Activated CD4-positive, alpha-beta T cell treated with anti-CD3 and anti-CD28 coated beads for 24 hours (primary cell): ENCODE data around the gene KL.

Experiments used
- DNase-seq, 2 donors: peaks; one replicate each; pipeline ENCODE4 v3.0.0-alpha.2; 2020; ENCODE audit warnings: low read depth in 2 of 2

Gene KL

DNA sequence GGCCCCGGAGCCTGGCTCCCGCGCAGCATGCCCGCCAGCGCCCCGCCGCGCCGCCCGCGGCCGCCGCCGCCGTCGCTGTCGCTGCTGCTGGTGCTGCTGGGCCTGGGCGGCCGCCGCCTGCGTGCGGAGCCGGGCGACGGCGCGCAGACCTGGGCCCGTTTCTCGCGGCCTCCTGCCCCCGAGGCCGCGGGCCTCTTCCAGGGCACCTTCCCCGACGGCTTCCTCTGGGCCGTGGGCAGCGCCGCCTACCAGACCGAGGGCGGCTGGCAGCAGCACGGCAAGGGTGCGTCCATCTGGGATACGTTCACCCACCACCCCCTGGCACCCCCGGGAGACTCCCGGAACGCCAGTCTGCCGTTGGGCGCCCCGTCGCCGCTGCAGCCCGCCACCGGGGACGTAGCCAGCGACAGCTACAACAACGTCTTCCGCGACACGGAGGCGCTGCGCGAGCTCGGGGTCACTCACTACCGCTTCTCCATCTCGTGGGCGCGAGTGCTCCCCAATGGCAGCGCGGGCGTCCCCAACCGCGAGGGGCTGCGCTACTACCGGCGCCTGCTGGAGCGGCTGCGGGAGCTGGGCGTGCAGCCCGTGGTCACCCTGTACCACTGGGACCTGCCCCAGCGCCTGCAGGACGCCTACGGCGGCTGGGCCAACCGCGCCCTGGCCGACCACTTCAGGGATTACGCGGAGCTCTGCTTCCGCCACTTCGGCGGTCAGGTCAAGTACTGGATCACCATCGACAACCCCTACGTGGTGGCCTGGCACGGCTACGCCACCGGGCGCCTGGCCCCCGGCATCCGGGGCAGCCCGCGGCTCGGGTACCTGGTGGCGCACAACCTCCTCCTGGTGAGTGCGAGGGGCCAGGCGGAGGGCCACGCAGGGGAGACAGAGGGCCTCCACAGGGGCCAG lies at the start of gene KL:
Gene KL (plus strand): TSS at position 10 of the 909 bp plus-strand sequence. CDS start 18 bp downstream, at position 28.
- no peak for DNase-seq

DNA sequence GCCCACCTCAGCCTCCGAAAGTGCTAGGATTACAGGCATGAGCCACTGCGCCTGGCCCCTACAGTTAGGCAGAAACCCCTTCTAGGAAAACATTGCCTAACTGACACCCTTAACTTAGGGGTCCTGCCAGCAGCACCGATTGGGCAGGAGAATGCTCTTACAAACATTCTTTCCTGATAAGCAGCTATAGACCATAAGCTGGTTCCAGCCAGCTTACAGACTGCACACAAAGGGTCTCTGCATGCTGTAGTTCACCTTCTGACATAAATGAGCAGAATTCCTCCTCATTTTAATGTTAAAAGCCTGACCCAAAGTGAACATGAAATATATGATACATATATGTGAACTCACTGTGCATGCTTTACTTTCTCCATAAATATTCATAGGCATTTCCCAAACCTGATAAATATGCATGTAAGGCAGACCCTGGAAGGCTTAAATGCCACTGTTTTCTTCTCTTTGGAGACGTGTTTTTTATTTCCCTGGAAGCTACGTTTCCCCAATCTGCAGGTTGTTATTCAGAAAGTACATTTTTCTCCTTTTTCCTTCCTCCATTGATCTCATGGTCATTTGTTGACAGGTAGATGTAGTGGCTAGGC lies 48.5 kb upstream of the KL start:
- DNase-seq: no peak

DNA sequence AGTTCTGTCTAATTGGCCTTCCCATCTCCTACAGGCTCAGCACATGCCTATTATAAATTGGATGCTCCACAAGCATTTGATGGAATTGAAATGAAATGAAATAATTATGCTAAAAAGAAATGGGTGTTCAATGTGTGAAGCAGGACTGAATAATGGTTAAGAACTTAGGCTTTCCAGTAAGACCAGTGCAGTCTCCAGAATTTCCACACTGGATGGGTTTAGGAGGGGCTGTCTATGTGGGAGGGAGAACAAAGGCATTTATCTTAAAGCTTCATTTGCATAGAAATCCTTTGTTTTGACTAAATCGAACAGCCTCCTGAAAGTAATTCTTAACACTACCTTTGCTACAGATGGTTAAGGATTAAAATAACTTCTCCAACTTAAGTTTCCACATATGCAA lies 47.9 kb upstream of the KL start:
- DNase-seq: no peak

DNA sequence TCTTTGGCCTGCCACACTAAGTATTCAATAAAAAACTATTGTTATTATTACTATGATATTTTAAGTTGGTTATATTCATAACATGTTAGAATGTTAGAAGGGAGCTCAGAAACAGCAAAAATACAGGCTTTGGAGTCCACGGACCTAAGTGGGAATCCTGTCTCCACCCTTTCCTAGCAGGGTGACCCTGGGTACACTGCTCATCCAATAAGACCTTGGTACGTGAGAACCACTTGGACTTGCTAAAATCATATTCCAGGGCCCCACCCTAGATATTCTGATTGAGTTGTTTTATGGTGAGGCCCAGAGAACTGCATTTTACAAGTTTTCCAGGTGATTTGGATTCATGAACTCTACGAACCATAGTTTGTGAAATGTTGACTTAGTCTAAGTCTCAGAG lies 47.4 kb upstream of the KL start:
- no peak for DNase-seq

DNA sequence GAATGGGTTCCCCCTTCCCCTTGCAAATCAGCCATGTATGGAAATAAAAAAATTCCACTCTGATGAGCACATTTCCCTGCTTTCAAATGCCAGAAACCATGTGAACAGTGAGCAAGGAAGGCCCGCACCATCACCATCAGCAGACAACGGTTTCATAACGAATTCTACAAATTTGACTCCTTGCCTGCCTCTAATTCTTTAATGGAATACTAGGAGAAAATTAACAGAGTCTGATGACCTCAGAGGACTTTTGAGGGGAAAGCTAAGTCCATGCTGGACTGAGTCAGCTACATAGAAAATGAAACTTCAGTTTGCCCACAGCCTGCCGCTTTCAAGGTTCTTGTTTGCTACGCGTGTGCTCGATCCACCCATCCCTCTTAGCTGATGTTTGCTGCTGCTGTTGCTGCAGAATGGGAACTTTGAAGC lies 46.7 kb upstream of the KL start:
- DNase-seq: no peak

DNA sequence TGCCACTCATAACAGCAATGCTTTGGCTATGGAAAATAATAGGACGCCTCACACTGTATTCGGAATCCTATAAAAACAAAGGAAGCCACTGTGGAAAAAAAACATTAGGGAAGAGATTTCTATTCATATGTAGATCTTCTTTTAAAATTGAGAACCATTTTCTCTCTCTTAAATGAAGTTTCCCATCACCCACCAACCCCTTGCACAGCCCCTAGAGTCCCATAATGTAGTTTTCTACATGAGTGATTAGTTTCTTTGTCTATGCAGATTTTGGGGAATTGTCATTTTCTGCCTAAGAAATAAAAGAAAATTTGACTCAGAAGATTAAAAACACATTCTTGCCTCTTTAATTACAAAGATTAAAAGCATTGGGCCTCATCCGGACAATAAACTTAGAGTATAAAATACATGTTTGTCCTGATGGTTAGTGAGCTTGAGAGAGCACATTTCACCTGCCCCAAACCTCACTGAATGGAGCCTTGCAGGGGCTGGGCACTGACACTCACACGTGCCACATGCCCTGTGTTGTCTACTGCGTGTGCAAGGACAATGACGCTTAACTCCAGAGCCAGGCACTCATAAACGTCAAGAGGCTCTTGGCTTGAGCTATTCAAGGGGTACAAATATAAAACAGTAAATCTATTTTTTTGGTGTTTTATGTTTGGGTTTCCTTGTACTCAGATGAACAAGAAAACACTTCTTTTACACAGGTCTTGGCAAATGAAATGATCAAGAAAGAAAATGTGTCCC lies 40.0 kb upstream of the KL start:
- no peak for DNase-seq

DNA sequence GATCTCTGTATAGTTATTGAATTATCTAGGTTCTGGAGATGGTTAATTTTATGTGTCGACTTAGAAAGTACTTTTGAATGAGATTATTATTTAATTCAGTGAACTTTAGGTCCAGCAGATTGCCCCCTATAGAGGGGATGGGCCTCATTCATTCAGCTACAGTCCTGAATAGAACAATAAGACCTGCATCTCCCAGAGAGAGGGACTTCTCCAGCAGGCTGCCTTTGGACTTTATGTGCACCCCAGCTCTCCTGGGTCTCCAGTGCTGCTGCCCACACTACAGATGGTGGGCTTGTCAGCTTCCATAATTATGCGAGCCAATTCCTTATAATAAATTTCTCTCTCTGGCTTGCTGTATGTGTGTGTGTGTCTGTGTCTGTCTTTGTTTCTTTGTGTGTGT lies 39.3 kb upstream of the KL start:
- DNase-seq: no peak

DNA sequence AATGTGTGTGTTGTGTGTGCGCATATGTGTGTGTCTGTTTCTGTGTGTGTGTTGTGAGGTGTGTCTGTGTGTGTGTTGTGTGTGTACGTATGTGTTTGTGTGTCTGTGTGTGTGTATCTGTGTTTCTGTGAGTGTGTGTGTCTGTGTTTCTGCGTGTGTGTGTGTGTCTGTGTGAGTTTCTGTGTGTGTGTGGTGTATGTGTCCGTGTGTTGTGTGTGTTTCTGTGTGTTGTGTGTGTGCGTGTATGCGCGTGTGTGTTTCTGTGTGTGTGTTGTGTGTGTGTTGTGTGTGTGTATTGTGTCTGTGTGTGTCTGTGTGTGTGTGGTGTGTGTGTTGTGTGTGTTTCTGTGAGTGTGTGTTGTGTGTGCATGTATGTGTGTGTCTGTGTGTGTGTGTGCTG lies 38.9 kb upstream of the KL start:
- no peak for DNase-seq

DNA sequence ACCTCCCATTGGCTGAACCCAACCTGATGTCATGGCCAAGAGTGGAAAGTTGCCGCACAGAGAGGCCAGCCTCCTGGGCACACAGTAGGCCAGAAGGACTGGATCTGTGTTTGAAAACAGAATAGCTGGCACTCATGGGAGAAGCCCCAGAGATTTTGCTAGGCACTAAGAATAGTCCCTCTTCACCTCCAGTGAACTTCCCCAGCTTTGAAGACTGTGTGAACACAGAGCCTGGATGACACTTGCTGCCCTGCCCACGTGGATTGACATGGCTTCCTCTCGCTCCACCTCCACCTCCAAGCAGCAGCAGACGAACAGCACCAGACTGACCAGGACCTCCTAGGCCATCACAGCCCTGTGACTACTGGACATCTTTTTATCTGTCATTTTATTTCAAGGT lies 37.9 kb upstream of the KL start:
- no peak for DNase-seq

DNA sequence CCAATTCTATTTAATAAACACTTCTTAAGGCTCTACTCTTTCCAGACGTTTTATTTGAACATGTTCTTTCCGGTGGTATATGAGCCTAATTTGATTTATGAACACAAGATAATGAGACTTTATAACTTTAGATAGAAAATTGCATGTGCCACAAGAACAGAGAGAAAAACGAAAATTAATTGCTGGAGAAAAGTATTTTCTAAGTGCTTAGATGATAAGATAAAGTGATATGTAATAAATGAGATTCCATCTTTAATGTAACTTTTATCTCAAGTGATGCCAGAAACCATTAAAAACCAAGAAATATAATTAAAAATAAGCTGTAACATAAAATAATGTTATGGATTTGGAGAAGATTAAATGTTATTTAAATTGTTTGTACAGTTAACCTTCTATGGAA lies 33.2 kb upstream of the KL start:
- no peak for DNase-seq

DNA sequence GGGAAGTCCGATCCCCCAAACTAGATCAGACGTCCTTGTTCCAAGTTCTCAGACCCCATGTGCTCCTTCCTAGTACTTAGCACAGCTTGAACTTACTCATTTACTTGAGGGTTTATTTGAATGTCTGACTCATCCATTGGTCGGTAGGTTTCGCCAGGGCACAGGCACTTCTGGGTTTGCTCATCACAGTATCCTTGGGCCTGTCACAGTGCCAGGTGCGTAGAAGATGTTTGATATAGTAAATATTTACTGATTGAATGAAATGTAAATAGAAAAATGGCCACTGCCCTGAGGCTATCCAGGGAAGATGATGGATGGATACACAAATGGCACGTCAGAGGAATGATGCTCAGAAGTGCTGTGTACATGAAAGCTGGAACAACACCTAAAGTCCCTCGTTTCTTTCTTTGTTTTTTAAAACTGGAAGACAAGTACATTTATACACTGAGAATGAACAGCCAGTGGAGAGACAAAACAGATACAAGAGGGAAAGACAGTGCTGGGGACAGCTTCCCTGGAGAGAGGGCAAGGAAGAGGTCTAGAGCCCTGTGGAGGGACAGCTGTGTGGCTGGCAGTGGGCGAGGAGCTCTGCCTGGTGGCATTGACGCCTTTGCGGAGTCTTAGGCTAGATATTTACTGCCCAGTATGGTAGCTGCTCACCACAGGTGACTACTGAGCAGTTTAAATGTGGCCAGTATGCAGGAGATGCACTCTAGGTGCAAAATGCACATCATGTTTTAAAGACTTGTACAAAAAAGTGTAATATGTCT lies 31.2 kb upstream of the KL start:
- no peak for DNase-seq

DNA sequence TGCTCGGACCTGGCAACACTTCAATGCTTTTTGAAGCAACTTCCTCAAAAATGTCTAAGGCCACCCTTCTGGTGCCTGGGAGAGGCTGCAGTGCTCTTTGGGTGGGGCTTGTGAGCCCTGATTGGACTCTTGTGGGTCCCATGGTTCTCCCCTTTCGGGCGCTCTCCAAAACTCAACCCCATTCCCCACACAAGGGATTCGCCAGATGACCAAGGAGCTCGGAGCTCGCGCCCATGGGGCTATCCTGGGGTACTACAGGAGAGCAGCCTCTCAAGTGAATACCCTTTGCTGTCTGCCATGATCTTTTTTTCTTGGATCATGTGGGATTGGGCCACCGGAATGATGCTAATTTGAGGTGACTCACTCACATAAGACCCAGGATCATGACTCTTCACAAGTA lies 29.7 kb upstream of the KL start:
- no peak for DNase-seq

DNA sequence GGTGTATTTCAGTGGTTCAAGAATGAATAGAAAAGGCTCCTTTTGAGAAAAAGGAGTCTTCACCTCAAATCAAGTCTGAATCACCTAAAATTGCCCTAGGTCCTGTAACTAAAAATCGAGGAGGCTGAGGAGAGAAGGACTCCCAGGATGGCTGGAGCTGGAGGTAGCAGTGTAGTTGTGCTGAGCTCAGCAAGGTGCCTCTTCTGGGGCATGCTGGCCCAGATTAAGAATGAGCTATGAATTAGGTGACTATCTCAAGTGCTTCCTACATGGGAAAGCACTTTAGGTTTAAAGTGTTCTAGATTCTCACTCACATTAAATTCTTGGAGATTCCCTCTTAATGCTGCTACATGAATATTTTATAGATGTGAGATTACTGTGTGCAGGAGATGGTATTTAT lies 28.8 kb upstream of the KL start:
- DNase-seq: no peak

DNA sequence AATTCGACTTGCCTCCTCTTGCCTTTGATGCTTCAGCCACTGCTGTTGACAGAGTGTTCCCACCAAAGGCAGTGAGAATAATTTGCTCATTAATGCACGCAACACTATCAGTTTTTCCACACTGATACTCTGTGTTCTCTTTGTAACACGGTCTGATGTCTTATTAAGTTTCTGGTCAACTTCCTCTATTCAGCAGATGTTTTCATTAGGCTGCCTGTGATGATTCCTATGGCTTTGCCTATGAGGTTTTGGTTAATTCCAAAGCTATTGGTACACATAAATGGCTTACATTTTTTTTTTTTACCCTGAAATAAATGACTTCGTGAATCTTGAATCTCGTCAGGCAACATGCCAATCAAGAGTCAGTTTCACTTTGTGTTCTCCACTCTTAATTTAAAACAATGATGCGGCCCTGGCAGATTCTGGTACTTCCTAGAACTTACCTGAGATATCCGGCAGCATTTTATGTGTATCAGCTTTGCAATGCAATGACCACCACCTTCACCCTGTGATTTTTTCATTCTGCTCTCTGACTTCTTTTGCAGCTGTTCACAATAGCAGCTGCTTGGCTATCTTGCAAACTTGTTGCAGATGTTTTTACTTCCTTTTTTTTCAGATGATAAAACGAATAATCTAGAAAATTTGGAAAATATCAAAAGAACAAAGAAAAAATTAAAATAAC lies 27.5 kb upstream of the KL start:
- no peak for DNase-seq

DNA sequence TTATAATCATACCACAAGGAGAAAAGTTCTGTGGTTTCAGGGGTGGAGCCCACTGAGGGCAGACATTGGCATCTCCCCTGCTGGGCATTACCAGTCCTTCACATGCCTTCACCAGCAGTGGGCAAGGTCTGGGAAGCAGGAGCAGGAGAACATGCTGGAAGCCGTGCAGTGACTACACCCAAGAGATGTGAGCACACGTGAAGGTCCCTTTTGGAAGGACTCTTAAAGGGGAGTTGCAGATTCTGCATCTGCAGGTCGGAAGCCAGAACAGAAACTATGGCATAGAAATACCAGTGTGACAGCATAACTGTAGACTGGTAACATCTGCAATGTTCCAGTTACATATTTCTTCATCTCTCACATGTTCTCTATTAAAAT lies 26.9 kb upstream of the KL start:
- no peak for DNase-seq

DNA sequence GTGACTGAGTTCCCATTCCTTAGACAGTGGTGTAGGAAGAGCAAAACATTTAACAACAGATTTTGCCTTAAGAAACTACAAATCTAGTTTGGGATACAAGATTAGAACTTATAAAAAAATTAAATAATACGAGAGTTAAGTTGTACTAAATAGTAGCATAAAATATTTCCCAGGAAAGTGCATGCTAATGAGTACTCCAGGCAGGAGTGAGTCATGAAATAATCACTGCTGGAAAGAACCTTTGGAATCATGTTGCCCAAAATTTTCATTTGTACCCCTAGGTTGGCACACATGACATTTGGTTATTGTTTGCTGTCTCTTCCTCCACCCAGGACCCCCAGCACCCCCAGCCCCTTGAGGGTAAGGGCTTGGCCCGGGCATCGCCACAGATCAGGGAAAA lies 26.3 kb upstream of the KL start:
- no peak for DNase-seq

DNA sequence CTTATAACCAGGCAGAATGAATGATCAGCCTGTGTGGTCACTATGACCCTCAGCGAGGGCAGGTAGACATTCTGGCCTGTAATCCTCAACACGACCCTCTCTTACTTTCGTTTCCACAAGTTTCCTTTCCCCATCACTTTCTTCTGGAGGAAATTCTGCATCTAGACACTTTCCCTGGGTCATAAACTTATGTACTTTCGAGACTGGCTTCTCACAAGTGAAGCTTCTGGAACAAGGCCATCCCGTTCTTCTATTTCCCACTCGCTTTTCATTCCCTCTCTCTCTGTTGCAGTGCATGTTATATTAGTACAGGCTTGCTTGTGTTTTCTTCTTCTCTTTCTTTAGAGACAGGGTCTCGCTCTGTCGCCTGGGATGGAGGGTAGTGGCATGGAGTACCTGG lies 23.1 kb upstream of the KL start:
- DNase-seq: no peak

DNA sequence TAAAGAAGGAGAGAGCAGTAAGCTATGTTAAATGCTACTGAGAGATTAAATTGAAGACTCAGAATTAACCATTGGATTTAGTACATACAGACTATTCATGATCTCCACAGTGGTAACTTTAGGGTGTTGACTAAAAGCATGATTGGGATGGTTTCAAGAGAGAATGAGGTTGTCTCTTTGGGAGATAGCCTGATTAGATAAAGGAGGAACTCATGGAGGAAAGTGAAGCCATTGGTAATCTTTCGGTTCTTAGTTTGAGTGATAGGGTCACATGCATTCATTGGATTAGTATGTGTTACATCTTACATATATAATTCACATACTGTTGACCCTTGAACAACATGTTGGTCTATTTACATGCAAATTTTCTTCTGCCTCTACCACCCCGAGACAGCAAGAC lies 18.8 kb upstream of the KL start:
- no peak for DNase-seq

DNA sequence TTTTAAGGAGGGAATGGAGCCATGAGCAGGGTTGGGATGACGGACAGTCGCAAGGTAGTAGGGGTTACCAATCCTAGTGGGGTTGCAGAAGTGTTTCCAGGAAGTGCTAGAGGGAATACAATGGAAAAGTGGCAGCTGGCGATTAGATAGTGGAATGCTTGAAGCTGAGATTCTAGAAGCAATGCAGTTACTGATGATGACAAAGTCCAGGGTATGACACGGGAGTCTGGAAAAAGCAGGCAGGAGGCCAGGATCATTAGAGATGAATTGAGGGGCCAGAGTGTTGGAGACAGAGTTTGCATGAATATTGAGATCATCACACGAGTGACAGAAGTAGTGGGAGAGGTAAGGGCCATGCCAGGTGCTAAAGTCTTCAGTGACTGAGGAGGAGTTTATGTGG lies 17.3 kb upstream of the KL start:
- DNase-seq: no peak

DNA sequence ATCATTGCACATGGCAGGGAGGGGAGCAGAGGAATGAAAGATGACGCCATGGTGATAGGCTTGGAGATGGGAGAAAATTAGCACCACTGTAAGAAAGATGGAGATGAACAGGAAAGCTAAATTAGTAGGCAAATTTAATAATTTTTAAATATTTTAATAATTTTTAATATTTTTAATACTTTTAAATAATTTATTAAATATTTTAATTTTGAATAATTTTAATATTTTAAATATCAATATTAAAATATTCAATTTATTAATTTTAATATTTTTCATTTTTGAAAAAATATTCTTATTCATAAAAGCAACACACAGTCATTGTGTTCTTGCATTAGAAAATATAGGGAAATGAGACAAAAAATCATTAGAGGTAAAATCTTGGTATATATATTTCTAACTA lies 15.9 kb upstream of the KL start:
- DNase-seq: no peak

DNA sequence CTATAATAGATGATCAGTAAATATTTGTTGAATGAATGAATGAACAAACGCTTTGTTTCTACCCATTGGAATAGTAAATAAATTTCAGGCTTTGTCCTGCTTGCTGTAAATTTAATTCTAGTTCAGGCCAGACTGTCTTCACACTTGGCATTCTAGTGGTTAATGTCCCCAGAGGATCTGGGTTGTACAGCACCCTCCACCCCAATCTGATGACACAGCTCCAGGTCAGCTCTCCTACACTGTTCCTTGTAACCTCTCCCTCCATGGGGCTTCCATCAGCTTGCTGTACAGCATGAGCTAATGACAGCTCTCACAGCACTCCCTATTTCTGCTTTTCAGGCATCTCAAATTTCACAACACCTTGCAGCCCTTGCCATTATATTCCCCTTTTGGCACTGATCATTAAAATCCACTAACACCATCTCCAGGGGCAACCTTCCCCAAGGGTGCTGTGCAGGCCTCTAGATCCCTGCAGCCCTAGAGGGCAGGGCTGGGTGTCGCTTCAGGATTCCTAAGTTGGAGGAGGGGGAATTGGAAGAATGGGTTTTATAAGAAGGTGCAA lies 12.7 kb upstream of the KL start:
- no peak for DNase-seq
